ENCODE results near the gene PLCB4.

The PLCB4 gene

DNA sequence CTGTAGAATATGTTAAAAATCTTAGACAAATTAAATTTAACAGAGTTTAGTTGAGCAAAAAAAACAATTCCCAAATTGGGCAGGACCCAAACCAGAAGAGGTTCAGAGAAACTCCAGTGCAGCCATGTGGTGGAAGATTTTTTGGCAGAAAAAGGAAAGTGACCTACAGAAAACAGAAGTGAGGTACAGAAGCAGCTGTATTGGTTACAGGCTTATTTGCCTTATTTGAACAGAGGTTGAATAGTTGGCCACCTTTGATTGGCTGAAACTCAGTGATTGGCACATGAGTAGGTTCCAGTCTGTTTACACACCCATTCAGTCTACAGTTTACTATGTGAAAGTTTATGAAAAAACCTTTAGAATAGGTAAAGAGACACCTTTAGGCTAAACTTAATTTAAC, 334.6 kb downstream of the PLCB4 start:
- TF ChIP-seq EZH2phosphoT487 (IDR thresholded peaks at IDR 0.05; ENCODE audit: borderline replicate concordance), result no peak
- TF ChIP-seq, protein P1, sequence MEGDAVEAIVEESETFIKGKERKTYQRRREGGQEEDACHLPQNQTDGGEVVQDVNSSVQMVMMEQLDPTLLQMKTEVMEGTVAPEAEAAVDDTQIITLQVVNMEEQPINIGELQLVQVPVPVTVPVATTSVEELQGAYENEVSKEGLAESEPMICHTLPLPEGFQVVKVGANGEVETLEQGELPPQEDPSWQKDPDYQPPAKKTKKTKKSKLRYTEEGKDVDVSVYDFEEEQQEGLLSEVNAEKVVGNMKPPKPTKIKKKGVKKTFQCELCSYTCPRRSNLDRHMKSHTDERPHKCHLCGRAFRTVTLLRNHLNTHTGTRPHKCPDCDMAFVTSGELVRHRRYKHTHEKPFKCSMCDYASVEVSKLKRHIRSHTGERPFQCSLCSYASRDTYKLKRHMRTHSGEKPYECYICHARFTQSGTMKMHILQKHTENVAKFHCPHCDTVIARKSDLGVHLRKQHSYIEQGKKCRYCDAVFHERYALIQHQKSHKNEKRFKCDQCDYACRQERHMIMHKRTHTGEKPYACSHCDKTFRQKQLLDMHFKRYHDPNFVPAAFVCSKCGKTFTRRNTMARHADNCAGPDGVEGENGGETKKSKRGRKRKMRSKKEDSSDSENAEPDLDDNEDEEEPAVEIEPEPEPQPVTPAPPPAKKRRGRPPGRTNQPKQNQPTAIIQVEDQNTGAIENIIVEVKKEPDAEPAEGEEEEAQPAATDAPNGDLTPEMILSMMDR (conservative IDR thresholded peaks at IDR 0.05; ENCODE audit: low read length), result no peak
- peaks cover 28% of the 10 kb centered on the region; the same call in 1 of the 2 replicates for H3K36me3 ChIP-seq (ENCODE audit: insufficient read depth, low read length)

DNA sequence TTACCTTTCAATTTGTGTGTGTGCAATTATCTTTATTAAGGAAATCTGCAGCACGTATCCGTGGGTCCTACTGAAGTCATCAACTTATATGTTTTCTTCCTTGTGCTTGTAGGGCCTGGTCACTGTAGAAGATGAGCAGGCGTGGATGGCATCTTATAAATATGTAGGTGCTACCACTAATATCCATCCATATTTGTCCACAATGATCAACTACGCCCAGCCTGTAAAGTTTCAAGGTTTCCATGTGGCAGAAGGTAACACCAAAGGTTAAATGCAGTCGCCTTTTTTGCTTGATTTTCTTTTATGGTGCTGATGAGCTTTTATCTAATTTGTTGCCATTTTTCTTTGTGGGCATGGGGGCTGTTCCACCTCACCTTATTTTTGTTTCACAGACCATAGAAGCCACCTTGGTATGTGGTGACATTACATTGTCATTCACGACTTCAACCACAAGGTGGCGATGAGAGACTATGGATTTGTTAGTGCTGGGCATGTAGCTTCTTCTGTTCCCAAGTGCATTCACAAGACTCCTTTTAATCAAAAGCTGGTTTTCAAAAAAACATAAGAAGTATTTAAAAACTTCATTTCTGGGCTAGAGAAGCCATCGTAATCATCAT, 339.0 kb downstream of the PLCB4 start:
- Histone ChIP-seq H3K36me3 (ENCODE audit: insufficient read depth, low read length) (peaks cover 21% of the 10 kb centered on the region; the same call in 1 of the 2 replicates), H3K27me3 (ENCODE audit: insufficient read depth, low read length, poor library complexity, severe bottlenecking) (no peaks in the 10 kb centered on the region), H3K79me2 (ENCODE audit: insufficient read depth, low read length) (no peaks in the 10 kb centered on the region), H2AFZ (ENCODE audit: low read length) (no peak overlapping the region), H3K9me2 (replicated peaks; ENCODE audit: low read depth, low read length) (no peaks in the 10 kb centered on the region), H3K4me1 (ENCODE audit: insufficient read depth, low read length, poor library complexity, severe bottlenecking) (no peaks in the 10 kb centered on the region), H3K9ac (ENCODE audit: low read depth, low read length, poor library complexity, severe bottlenecking) (no peak overlapping the region), H3K4me3 (ENCODE audit: low read length, poor library complexity, severe bottlenecking) (no peak overlapping the region), H3K9me3 (ENCODE audit: insufficient read depth, low read depth, low read length) (no peaks in the 10 kb centered on the region), H3F3A (ENCODE audit: low read depth) (no peaks in the 10 kb centered on the region), H4K20me1 (ENCODE audit: insufficient read depth, low read length, poor library complexity, severe bottlenecking) (no peaks in the 10 kb centered on the region), H3K4me2 (ENCODE audit: low read depth, low read length, poor library complexity, severe bottlenecking) (no peak overlapping the region)
- TF ChIP-seq, protein P1 (conservative IDR thresholded peaks at IDR 0.05; ENCODE audit: low read length), result peak; percentile 95
- no peak for TF ChIP-seq EZH2phosphoT487 (IDR thresholded peaks at IDR 0.05; ENCODE audit: borderline replicate concordance)

More for the DNA sequence above, 334.6 kb downstream of the PLCB4 start:
- Histone ChIP-seq H3K4me1 (ENCODE audit: insufficient read depth, low read length, poor library complexity, severe bottlenecking) (no peaks in the 10 kb centered on the region), H2AFZ (ENCODE audit: low read length) (no peak overlapping the region), H4K20me1 (ENCODE audit: insufficient read depth, low read length, poor library complexity, severe bottlenecking) (no peaks in the 10 kb centered on the region), H3F3A (ENCODE audit: low read depth) (no peaks in the 10 kb centered on the region), H3K4me3 (ENCODE audit: low read length, poor library complexity, severe bottlenecking) (no peak overlapping the region), H3K4me2 (ENCODE audit: low read depth, low read length, poor library complexity, severe bottlenecking) (no peak overlapping the region), H3K9me2 (replicated peaks; ENCODE audit: low read depth, low read length) (no peaks in the 10 kb centered on the region), H3K27me3 (ENCODE audit: insufficient read depth, low read length, poor library complexity, severe bottlenecking) (no peaks in the 10 kb centered on the region), H3K9ac (ENCODE audit: low read depth, low read length, poor library complexity, severe bottlenecking) (no peak overlapping the region), H3K9me3 (ENCODE audit: insufficient read depth, low read depth, low read length) (no peaks in the 10 kb centered on the region), H3K79me2 (ENCODE audit: insufficient read depth, low read length) (no peaks in the 10 kb centered on the region)

DNA sequence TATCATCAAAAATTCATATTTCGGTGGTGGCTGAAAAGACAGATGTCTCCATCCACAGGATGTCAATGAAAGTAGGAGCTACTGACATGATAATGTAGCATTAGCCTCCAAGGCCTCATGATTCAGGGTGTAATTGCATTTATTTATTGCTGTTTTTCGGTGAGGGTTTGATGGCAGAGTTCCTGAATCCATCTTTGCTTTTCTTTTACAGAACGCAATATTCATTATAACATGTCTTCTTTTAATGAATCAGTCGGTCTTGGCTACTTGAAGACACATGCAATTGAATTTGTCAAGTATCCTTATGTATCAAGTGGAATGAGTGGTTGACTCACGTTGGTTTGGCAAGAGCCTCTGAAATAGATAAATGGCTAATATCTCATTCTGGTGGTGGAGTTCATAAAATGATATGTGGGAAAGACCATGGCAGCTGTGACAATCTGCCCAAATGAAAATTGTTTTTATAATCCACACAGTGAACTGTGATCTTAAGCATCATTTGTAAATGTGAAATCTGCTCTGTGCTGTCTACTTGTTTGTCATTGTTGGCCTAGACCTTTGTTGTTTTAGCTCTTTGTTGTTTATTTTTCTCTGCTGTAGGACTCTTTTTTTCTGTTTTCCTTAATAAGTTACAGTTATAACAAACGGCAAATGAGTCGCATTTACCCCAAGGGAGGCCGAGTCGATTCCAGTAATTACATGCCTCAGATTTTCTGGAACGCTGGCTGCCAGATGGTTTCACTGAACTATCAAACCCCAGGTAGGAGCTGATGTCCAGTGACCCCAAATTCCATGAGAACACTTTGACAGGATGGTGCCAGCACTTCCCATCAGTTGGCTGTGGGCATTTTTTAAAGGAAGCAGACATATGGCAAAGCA, 339.8 kb downstream of the PLCB4 start:
- no peaks in the 10 kb centered on the region for H3K27me3 ChIP-seq (ENCODE audit: insufficient read depth, low read length, poor library complexity, severe bottlenecking)
- no peaks in the 10 kb centered on the region for H3K9me3 ChIP-seq (ENCODE audit: insufficient read depth, low read depth, low read length)
- H2AFZ ChIP-seq (ENCODE audit: low read length), result no peak overlapping the region
- H3K4me2 ChIP-seq (ENCODE audit: low read depth, low read length, poor library complexity, severe bottlenecking), result no peak overlapping the region
- no peaks in the 10 kb centered on the region for H3K9me2 ChIP-seq (replicated peaks; ENCODE audit: low read depth, low read length)
- no peak for TF ChIP-seq EZH2phosphoT487 (IDR thresholded peaks at IDR 0.05; ENCODE audit: borderline replicate concordance)
- TF ChIP-seq, protein P1 (conservative IDR thresholded peaks at IDR 0.05; ENCODE audit: low read length), result peak; percentile 4; the same call in 1 of the 2 replicates
- no peaks in the 10 kb centered on the region for H3K4me1 ChIP-seq (ENCODE audit: insufficient read depth, low read length, poor library complexity, severe bottlenecking)
- H3K79me2 ChIP-seq (ENCODE audit: insufficient read depth, low read length), result no peaks in the 10 kb centered on the region
- H3F3A ChIP-seq (ENCODE audit: low read depth), result no peaks in the 10 kb centered on the region
- no peak overlapping the region for H3K4me3 ChIP-seq (ENCODE audit: low read length, poor library complexity, severe bottlenecking)
- no peak overlapping the region for H3K9ac ChIP-seq (ENCODE audit: low read depth, low read length, poor library complexity, severe bottlenecking)
- H3K36me3 ChIP-seq (ENCODE audit: insufficient read depth, low read length), result peaks cover 17% of the 10 kb centered on the region; the same call in 1 of the 2 replicates
- no peaks in the 10 kb centered on the region for H4K20me1 ChIP-seq (ENCODE audit: insufficient read depth, low read length, poor library complexity, severe bottlenecking)
